ENCODE measurements around the gene SMYD3.
"Not testable (repeated sequence)": the region's sequence is repeated elsewhere in the genome, so short reads cannot be mapped to it uniquely, and the experiment has no call there.

Gene SMYD3

GRCh38 chr1:245855846-245856730 lies 651.0 kb downstream of the SMYD3 start:
- no peak for DNase-seq

DNA sequence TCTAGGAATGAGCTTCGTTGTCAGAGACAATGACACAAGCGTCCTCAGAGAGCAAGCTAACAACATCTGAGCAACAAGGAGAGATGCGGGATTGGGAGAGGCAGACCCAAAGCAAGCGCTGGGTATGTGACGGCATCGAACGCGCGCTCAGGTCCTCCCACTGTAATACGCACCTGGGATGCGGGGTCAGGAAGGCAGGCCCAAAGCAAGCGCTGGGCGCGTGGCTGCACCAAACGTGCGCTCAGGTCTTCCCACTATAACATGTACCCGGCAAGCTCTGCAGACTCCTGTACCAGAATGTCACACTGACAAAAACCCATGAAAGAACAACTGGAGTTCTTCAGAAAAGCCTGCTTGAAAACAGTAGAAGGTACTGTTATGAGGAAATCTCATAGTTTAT lies 653.8 kb downstream of the SMYD3 start:
- DNase-seq = no peak

DNA sequence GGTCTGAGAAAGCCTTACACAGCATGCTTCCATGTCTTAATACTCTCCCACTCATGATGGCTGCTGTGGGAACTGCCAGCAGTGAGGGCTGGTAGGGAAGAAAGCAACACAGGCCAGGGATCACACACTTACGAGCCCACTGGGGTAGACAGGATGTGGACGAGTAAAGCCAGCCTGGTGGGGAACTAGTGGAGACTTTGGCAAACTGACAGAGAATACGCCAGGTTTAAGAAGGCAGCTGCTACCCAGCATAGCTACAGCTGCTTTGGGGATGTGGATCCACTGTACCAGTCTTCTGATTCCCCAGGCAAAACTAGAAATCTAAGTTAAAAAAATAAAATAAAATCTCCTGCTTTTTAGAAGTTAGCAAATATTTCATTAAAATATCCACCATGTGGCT lies 664.0 kb downstream of the SMYD3 start:
- DNase-seq = no peak

DNA sequence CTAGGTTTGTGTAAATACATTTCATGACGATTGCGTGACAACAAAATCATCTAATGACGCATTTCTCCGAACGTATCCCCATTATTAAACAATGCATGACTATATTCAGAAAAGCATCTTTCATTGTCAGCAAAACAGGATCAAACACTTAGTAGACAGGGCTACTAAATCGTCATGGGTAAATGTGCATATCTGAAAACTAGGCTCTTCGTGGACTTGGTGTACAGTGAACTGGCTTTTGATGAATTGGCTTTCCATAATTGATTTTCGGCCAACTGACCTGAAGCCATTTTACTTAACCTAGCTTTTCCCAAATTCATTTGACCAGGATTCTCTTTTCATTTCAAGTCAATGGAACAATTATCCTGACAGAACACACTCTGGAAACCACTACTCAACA lies 665.0 kb downstream of the SMYD3 start:
- no peak for DNase-seq

DNA sequence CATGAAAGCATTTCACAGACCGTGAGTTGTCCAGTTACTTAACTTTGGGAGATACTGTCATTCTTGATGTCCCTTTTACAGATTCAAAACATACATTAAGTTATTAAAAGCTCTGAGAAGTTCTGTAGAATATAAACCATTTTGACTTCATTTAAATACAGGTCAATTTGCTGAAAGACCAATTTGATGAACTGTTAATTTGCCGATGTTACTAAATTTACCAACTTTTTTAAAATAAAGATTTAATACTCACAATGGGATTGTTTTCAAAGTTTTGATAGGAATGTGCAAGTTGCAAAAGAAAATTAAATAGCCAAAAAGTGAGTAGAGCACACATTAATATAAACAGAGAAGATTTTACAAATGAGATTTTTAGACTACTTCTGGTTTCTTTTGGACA lies 666.1 kb downstream of the SMYD3 start:
- no peak for DNase-seq

DNA sequence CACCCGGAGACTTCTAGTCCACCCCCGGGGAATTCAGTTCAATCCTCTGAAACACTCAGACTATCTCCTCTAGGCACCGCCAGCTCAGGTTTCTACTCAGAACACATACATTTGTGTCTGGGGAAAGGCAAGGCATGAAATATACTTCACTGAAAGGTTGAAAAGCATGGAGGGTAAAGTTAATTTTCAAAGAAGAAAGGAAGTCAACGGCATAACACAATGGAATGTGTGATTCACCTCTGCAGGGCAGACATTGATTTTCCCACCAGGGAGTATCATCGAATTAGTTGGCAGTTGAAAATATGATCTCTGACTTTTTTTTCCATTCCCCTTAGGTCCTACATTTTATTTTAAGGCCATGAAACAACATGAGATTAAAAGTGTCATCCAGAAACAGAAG lies 669.4 kb downstream of the SMYD3 start:
- DNase-seq = no peak

DNA sequence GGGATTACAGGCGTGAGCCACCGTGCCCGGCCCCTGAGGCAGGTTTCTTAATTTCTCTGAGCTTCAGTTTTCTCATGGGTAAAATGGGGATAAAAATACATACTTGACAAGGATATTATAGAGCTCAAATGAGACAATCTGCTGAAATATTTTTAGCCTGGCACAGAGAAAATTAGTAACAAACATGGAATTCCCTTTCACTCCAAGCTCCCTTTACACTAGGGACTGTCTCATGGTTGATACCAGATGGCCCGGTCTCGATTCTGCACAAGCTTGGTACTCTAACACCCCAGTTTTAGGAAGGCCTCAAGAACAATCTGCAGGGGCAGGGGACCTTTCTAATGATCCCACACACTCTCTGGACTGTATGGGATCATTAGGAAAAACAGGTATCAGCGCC lies 671.7 kb downstream of the SMYD3 start:
- no peak for DNase-seq

GRCh38 chr1:245834002-245834401 lies 673.1 kb downstream of the SMYD3 start:
- DNase-seq = no peak

GRCh38 chr1:245832771-245833527 lies 674.1 kb downstream of the SMYD3 start:
- no peak for DNase-seq

GRCh38 chr1:245831518-245831917 lies 675.6 kb downstream of the SMYD3 start:
- no peak for DNase-seq

- no peak for DNase-seq
Measured at GRCh38 chr1:245829826-245830225, 677.3 kb downstream of the SMYD3 start.

GRCh38 chr1:245829194-245829593 lies 677.9 kb downstream of the SMYD3 start:
- no peak for DNase-seq

DNA sequence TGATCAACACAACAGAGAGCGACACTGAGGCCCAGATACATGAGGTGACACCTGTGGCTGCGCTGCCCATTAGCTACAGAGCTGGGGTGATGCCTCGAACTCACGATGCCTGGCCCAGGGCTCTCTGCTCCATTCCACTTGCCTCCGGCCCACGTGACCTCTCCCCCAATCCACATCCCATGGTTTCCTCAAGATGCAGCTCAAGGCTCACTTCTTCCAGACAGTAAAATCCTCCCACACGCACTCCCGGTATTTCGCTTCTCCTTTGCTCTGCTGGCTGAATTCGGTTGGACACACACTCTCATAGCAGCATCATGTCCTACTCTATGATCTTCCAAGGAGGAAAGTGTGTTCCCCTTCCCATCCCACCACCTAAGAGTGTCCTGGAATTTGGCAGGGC lies 679.8 kb downstream of the SMYD3 start:
- no peak for DNase-seq

- DNase-seq = no peak
Measured at GRCh38 chr1:245825128-245825901, 681.8 kb downstream of the SMYD3 start.

- DNase-seq = no peak
Measured at GRCh38 chr1:245823408-245824147, 683.5 kb downstream of the SMYD3 start.

DNA sequence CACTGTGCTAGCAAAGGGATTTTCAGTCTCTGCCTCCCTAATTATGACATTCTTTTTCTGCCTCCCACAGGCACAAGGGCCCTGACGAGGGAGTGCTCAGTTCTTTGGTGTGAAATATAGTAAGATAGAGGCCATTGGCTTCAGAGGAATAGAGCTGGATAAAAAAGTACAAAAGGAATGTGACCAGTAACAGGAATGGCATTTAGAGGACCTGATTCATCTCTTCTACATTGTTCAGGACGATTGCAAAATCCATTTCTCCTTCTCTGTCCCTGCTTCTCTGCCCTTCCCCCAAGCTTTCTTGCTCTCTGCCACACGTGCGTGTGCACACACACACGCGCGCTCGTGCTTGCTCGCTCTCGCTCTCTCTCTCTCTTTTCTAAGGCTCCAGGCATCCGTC lies 684.1 kb downstream of the SMYD3 start:
- DNase-seq = no peak

DNA sequence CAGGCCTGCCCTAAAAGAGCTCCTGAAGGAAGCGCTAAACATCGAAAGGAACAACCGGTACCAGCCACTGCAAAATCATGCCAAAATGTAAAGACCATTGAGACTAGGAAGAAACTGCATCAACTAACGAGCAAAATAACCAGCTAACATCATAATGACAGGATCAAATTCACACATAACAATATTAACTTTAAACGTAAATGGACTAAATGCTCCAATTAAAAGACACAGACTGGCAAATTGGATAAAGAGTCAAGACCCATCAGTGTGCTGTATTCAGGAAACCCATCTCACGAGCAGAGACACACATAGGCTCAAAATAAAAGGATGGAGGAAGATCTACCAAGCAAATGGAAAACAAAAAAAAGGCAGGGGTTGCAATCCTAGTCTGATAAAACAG lies 688.7 kb downstream of the SMYD3 start:
- not testable (repeated sequence) for DNase-seq

DNA sequence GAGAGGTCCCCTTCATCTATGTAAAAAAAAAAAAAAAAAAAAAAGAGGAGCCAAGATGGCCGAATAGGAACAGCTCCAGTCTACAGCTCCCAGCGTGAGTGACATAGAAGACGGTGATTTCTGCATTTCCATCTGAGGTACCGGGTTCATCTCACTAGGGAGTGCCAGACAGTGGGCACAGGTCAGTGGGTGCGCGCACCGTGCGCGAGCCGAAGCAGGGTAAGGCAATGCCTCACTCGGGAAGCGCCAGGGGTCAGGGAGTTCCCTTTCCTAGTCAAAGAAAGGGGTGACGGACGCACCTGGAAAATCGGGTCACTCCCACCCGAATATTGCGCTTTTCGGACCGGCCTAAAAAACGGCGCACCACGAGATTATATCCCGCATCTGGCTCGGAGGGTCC lies 690.6 kb downstream of the SMYD3 start:
- DNase-seq = not testable (repeated sequence)

- DNase-seq = no peak
Measured at GRCh38 chr1:245814651-245815050, 692.4 kb downstream of the SMYD3 start.

DNA sequence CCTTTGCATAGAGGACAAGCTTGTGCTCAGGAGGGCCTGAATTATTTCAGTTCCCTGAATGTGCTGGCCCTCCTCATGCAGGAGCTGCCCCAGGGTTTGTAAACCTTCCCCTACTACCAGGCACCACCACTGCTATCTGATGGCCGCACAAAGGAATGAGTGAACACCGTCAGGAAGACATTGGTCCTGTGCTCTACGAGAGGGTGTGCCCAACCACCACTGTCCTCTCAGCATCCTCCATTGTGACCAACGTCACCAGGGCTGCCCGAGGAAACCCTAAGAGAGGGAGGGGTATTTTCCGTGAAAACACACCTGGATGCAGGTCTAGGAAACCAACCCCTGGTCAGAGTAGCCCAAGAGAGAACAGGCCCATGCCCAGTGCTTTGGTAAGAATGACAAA lies 694.8 kb downstream of the SMYD3 start:
- DNase-seq = no peak

GRCh38 chr1:245810789-245811337 lies 696.2 kb downstream of the SMYD3 start:
- no peak for DNase-seq

GRCh38 chr1:245810181-245810769 lies 696.8 kb downstream of the SMYD3 start:
- no peak for DNase-seq

Data from activated CD8-positive, alpha-beta memory T cell treated with anti-CD3 and anti-CD28 coated beads, Interleukin-2, amount 50 U/mL, for 4 hours (primary cell).